ENCODE results near the gene ALDH4A1. TPM values are rescaled to one million over a fixed set of nuclear protein-coding genes. Genes with fewer than 3 reads are reported as not detected.

The ALDH4A1 gene
- total and polyA plus RNA-seq, 9 of the 15 experiments (the other 6 are each of a cell fraction or from before 2014, with no cell fraction given): 0.27 to 31.4 (median 16.6) TPM

DNA sequence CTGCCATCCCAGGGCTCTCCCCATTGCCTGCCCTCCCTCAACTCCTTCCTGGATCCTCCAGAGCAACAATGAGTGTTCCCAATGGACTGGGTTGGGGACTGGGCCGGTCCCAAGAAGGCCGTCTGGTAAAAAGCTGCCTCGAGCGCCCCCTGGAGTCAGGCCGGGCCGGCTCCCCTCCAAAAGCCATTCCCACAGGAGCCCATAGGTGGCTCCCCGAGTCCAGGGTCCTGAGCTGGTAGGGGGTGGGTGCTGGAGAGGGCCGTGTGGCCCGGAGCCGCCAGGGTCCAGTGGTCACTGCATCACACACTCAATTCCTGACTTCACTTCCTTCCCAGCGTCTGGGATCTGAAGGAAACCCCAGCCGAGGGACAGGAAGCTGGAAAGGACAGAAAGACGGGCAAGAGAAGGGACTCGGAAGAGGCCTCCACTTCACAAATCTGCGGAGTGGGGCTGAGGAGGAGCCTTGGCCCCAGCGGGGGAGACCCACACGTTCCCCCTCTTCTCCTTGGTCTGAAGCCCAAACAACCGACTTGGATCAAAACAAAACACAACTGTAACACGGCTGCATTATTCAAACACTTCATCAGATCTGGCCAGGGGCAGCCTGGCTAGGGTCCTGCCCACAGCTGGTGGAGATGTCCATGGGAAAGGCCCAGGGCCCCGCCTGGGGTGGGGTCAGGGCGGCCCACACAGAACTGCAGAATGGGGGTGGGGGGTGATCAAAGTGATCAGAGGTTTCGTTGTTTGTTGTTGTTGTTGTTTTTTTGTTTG is 10.9 kb upstream of the ALDH4A1 start (continued):
- TF ChIP-seq SMAD1 (IDR thresholded peaks at IDR 0.05; ENCODE audit: low read depth, low read length, partially characterized antibody): no peak
- no peak for TF ChIP-seq XRCC4 (IDR thresholded peaks at IDR 0.05; ENCODE audit: extremely low read depth, insufficient read depth, insufficient read length)
- no peak for TF ChIP-seq CBX3 (IDR thresholded peaks at IDR 0.05; ENCODE audit: borderline replicate concordance in 1 of 2, low read length in 2 of 2)
- TF ChIP-seq ZFX (CRISPR knock-in tag; IDR thresholded peaks at IDR 0.05): no peak
- TF ChIP-seq, protein P1, sequence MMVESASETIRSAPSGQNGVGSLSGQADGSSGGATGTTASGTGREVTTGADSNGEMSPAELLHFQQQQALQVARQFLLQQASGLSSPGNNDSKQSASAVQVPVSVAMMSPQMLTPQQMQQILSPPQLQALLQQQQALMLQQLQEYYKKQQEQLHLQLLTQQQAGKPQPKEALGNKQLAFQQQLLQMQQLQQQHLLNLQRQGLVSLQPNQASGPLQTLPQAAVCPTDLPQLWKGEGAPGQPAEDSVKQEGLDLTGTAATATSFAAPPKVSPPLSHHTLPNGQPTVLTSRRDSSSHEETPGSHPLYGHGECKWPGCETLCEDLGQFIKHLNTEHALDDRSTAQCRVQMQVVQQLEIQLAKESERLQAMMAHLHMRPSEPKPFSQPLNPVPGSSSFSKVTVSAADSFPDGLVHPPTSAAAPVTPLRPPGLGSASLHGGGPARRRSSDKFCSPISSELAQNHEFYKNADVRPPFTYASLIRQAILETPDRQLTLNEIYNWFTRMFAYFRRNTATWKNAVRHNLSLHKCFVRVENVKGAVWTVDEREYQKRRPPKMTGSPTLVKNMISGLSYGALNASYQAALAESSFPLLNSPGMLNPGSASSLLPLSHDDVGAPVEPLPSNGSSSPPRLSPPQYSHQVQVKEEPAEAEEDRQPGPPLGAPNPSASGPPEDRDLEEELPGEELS (CRISPR knock-in tag; IDR thresholded peaks at IDR 0.05; ENCODE audit: borderline replicate concordance): no peak
- TF ChIP-seq HDAC2 (IDR thresholded peaks at IDR 0.05): no peak
- no peak for TF ChIP-seq NELFE (IDR thresholded peaks at IDR 0.05; ENCODE audit: insufficient read depth, insufficient read length)
- TF ChIP-seq, protein P2, sequence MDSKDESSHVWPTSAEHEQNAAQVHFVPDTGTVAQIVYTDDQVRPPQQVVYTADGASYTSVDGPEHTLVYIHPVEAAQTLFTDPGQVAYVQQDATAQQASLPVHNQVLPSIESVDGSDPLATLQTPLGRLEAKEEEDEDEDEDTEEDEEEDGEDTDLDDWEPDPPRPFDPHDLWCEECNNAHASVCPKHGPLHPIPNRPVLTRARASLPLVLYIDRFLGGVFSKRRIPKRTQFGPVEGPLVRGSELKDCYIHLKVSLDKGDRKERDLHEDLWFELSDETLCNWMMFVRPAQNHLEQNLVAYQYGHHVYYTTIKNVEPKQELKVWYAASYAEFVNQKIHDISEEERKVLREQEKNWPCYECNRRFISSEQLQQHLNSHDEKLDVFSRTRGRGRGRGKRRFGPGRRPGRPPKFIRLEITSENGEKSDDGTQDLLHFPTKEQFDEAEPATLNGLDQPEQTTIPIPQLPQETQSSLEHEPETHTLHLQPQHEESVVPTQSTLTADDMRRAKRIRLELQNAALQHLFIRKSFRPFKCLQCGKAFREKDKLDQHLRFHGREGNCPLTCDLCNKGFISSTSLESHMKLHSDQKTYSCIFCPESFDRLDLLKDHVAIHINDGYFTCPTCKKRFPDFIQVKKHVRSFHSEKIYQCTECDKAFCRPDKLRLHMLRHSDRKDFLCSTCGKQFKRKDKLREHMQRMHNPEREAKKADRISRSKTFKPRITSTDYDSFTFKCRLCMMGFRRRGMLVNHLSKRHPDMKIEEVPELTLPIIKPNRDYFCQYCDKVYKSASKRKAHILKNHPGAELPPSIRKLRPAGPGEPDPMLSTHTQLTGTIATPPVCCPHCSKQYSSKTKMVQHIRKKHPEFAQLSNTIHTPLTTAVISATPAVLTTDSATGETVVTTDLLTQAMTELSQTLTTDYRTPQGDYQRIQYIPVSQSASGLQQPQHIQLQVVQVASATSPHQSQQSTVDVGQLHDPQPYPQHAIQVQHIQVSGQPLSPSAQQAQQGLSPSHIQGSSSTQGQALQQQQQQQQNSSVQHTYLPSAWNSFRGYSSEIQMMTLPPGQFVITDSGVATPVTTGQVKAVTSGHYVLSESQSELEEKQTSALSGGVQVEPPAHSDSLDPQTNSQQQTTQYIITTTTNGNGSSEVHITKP (IDR thresholded peaks at IDR 0.05; ENCODE audit: partially characterized antibody): no peak
- TF ChIP-seq USF2 (CRISPR knock-in tag; IDR thresholded peaks at IDR 0.05): no peak
- TF ChIP-seq TFAM (CRISPR knock-in tag; conservative IDR thresholded peaks at IDR 0.05): no peak
- no peak for TF ChIP-seq DPF2 (IDR thresholded peaks at IDR 0.05)
- no peak for TF ChIP-seq TRIM28 (IDR thresholded peaks at IDR 0.05)
- no peak for TF ChIP-seq NR1H2 (CRISPR knock-in tag; IDR thresholded peaks at IDR 0.05)
- TF ChIP-seq, protein P3, sequence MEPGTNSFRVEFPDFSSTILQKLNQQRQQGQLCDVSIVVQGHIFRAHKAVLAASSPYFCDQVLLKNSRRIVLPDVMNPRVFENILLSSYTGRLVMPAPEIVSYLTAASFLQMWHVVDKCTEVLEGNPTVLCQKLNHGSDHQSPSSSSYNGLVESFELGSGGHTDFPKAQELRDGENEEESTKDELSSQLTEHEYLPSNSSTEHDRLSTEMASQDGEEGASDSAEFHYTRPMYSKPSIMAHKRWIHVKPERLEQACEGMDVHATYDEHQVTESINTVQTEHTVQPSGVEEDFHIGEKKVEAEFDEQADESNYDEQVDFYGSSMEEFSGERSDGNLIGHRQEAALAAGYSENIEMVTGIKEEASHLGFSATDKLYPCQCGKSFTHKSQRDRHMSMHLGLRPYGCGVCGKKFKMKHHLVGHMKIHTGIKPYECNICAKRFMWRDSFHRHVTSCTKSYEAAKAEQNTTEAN (CRISPR knock-in tag; IDR thresholded peaks at IDR 0.05): no peak
- no peak for TF ChIP-seq ETV6 (IDR thresholded peaks at IDR 0.05; ENCODE audit: borderline replicate concordance in 1 of 2, low read depth in 2 of 2, low read length in 1 of 2)
- TF ChIP-seq ETV6 (CRISPR knock-in tag; IDR thresholded peaks at IDR 0.05; ENCODE audit: borderline replicate concordance): no peak
- TF ChIP-seq RB1 (IDR thresholded peaks at IDR 0.05; ENCODE audit: low read depth): peak; percentile 93
